GOT3 (cell line): Measurements from ENCODE around the gene SLC37A1.

Experiments
- DNase-seq: peaks from one replicate; lab custom pipeline; 2025; ENCODE audit warnings: mixed read lengths; lab: John Stamatoyannopoulos, UW

SLC37A1 gene

DNA sequence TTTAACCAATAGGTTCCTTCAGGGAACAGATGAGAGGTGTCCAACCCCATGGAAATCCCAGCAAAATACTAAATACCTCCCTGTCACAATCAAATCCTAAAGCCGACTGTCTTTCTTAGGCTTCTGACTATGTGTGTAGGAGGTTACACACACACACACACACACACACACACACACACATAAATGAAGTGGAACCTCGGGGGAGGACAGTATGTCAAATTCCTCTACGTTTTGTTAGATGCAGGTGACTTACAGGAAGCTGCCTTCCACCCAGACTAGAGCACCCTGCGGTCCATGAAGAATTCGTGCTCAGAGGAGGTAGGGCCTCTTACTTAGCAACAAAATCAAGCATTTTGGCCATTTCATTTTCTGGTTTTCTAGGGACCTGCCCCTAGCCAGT lies 34.1 kb upstream of the SLC37A1 start:
- no peak for DNase-seq

GRCh38 chr21:42480736-42481135 lies 32.9 kb upstream of the SLC37A1 start:
- no peak for DNase-seq

GRCh38 chr21:42481169-42481568 lies 32.5 kb upstream of the SLC37A1 start:
- DNase-seq = no peak

DNA sequence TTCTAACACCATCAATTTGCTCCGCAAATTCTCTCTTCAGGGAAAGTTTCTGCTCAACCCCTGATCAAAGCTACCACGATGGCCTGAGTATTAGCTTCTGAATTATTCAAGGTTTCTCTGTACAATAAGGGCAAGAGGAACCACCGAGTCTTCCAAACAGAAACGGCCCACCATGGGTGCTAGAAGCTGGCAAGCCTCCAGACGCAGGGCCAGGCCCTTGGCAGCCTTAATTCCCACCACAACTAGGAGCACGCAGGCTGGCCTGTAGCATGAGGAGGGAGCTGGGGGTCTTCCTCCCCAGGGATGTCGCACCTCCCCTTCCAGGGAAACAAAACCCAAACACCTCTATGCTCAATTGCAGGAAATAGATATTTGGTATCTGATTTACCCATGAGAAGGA lies 28.7 kb upstream of the SLC37A1 start:
- no peak for DNase-seq

GRCh38 chr21:42486072-42486471 lies 27.6 kb upstream of the SLC37A1 start:
- DNase-seq = no peak

- no peak for DNase-seq
Observed at GRCh38 chr21:42486531-42486930, 27.1 kb upstream of the SLC37A1 start.

- no peak for DNase-seq
Observed at GRCh38 chr21:42489006-42489563, 24.6 kb upstream of the SLC37A1 start.

DNA sequence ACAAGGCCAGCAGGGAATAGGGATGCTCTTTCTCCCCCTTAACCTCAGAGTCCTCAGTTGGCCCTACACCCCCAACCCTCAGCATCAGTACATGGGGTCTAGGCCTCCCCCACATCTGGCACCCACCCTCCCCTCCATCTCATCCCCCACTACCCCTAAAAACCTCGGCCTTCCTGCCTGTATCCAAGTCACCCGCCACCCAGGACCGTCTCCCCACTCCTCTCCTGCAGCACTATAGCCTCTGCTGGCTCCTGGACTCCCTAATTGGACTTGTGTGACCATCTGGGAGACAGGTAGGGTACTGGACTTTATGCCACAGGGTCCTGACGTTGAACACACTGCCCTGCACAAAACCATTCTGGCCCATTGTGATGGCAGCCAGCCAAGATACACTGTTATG lies 23.7 kb upstream of the SLC37A1 start:
- DNase-seq = no peak

DNA sequence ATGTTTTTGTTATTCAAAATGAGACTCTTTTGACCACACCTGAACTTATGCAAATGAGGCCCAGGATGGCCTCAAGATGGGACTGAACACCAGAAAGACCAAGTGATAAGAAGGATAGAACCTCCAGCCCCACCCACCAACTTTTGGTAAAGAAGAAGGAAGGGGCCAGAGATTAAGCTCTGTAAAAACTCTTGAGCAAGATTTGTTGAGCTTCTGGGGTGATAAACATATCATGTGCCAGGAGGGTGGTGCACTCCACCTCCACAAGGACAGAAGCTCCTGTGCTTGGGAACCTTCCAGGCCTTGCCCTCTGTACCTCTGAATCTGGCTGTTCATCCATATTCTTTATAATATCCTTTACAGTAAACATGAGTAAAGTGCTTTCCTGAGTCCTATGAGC lies 22.9 kb upstream of the SLC37A1 start:
- no peak for DNase-seq

DNA sequence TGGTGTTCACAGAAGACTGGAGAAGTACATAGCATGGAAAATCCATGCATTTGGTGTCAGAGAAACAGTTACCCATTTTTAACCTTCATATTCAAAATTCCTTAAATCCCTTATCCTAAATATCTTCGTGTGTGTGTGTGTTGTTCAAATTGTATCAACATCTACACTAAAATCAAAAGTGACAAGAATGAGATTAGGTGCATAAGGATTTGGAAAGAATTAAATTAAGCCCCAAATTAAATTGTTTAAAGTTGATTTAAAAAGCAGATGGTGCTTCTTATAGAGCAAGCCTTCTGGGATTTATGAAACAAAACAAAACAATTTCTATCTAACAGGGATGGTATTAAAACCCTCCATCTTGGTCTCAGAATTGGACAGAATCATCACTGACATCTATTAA lies 22.3 kb upstream of the SLC37A1 start:
- DNase-seq = no peak

- no peak for DNase-seq
Observed at GRCh38 chr21:42492201-42492600, 21.5 kb upstream of the SLC37A1 start.

- DNase-seq = no peak
Observed at GRCh38 chr21:42493109-42494060, 20.3 kb upstream of the SLC37A1 start.

GRCh38 chr21:42495027-42495426 lies 18.6 kb upstream of the SLC37A1 start:
- DNase-seq = no peak

GRCh38 chr21:42495765-42496119 lies 17.9 kb upstream of the SLC37A1 start:
- DNase-seq = no peak

- DNase-seq = peak; percentile 97
Observed at GRCh38 chr21:42496120-42496838, 17.4 kb upstream of the SLC37A1 start, which contains the start of gene RSPH1. TSS of gene RSPH1 (minus strand) at chr21:42496224. CDS start at chr21:42496186, 38 bp downstream.

DNA sequence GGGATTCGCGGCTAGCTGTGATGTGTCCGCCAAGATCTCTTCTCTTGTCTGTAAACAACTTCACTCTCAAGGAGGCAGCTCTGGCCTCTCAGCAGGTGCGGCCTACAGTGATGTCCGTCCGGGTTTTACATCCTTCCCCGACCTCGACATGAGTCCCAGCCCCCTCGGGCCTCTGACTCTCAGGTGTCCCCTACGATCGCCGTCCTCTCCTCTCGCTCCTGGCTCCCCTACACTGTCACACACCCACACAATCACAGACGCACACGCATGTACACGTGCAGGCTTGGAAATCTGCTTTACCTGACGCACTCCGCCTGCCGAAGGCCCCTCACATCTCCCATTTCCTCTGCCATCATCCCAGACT lies 16.8 kb upstream of the SLC37A1 start:
- DNase-seq = no peak

- DNase-seq = no peak
Observed at GRCh38 chr21:42498012-42498411, 15.6 kb upstream of the SLC37A1 start.

- no peak for DNase-seq
Observed at GRCh38 chr21:42499444-42500112, 14.1 kb upstream of the SLC37A1 start.

DNA sequence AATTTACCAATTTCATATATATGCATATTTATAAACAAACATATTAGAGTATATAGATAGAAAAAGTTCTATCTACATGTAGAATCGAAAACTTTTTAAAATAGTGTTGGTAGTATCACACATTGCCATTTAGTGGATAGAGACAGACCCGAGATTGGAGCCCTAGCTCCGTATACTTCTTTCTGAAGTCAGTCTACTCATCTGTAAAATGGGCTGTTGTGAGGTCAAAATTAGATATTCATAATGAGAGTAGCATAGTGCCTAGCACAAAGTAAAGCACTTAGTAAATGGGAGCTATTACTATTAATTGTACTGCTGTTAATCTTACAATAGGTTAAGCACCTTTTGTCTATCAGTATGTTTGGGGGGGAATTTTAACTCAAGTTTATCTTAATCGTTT lies 13.4 kb upstream of the SLC37A1 start:
- DNase-seq = no peak

DNA sequence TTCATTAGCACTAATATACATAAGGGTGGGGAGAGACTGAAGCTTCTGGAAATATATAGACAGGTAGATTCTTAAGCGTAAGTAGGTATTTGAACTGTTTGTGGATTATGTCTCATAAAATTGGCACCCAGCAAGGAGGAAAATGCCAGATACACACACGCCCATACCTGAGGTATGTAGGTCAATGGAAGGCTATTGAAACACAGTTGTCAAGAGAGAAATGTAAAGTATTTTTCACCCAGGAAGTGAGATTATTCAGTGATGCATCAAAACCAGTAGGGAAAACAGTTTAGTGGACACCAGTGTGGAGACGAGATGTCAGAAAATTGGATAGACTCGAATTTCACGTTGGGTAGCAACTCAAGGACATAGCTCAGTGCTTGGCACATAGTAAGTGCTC lies 12.9 kb upstream of the SLC37A1 start:
- no peak for DNase-seq

- no peak for DNase-seq
Observed at GRCh38 chr21:42503711-42504110, 9.9 kb upstream of the SLC37A1 start.

GRCh38 chr21:42505090-42505726 lies 8.4 kb upstream of the SLC37A1 start:
- no peak for DNase-seq
